ENCODE results near the gene RAPGEF5.

The RAPGEF5 gene

DNA sequence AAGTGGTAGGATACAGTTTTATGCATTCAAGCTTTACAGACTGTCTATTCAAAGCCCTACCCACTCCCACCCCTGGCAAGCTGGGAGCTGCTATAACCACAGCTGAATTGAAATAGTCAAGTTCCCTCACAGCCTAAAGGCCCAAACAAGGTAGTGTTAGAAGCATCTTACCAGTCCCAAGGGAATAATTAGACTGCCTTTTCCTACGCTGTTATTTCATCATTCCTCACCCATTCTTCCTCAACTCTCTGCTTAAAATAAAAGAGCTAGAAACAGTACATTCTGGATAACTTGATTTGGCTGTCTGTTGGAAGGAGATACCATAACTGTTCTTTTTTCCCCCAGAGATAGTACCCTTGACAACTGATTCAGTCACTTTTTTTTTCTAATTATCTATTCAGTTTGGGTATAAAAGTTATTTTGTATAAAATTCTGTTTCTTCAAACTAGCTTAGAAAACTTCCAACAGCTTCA, 54.0 kb downstream of the RAPGEF5 start:
- no peak overlapping the region for H3K4me3 ChIP-seq (replicated peaks in 1 of 2; ENCODE audit: low read depth in 2 of 2, low read length in 2 of 2)
- TF ChIP-seq, protein P1, sequence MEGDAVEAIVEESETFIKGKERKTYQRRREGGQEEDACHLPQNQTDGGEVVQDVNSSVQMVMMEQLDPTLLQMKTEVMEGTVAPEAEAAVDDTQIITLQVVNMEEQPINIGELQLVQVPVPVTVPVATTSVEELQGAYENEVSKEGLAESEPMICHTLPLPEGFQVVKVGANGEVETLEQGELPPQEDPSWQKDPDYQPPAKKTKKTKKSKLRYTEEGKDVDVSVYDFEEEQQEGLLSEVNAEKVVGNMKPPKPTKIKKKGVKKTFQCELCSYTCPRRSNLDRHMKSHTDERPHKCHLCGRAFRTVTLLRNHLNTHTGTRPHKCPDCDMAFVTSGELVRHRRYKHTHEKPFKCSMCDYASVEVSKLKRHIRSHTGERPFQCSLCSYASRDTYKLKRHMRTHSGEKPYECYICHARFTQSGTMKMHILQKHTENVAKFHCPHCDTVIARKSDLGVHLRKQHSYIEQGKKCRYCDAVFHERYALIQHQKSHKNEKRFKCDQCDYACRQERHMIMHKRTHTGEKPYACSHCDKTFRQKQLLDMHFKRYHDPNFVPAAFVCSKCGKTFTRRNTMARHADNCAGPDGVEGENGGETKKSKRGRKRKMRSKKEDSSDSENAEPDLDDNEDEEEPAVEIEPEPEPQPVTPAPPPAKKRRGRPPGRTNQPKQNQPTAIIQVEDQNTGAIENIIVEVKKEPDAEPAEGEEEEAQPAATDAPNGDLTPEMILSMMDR (IDR thresholded peaks at IDR 0.05; ENCODE audit: low read depth, low read length), result no peak
- peak in 1 of 2 donors; percentile 59 for DNase-seq (ENCODE audit: low read depth in 2 of 2)

- H3K4me3 ChIP-seq (replicated peaks in 1 of 2; ENCODE audit: low read depth in 2 of 2, low read length in 2 of 2), result no peak overlapping the region
- TF ChIP-seq, protein P1 (IDR thresholded peaks at IDR 0.05; ENCODE audit: low read depth, low read length), result no peak
- DNase-seq (ENCODE audit: low read depth in 2 of 2), result no peak
Measured at GRCh38 chr7:22302193-22302592, 54.8 kb downstream of the RAPGEF5 start.

DNA sequence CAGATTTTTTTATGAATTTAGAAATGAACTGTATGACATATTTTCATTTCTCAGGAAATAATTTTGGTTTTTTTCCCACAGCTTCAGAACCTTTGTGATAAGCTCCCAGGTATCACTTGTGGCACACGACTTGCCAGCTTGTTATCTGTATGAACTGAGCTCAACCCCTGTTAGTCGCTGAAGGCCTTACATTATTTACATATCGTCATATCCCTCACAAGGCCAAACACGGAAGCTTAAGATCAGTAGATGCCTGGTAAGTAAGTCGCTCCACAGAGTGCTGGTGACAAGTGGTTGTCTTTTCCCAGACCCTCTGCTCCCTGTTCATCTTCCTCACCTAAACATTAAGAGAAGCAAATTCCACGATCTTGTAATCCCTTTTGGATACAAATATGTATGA, 55.2 kb downstream of the RAPGEF5 start:
- DNase-seq (ENCODE audit: low read depth in 2 of 2), result no peak
- TF ChIP-seq, protein P1 (IDR thresholded peaks at IDR 0.05; ENCODE audit: low read depth, low read length), result no peak
- no peak overlapping the region for H3K4me3 ChIP-seq (replicated peaks in 1 of 2; ENCODE audit: low read depth in 2 of 2, low read length in 2 of 2)

DNA sequence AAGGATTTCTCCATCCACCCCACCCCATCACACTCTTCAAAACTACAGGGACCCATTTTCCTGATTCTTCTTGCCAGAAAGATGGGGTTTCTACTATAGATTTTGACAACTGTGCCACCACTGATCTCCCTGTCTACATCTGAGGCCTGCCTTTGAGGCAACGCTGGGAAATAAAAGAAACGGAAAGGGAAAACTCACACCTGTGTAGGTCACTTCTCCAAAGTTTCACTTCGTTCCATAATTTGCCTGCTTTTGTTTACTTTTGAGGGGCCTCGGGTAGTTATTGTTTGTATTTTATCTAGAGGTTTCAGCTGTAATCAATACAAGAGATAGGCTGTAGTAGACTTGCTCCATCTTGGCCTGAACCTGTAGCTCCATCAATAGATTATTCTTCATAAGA, 56.1 kb downstream of the RAPGEF5 start:
- no peak for DNase-seq (ENCODE audit: low read depth in 2 of 2)
- no peak overlapping the region for H3K4me3 ChIP-seq (replicated peaks in 1 of 2; ENCODE audit: low read depth in 2 of 2, low read length in 2 of 2)
- TF ChIP-seq, protein P1 (IDR thresholded peaks at IDR 0.05; ENCODE audit: low read depth, low read length), result no peak

GRCh38 chr7:22296916-22297315, 60.0 kb downstream of the RAPGEF5 start:
- peak in 1 of 2 donors; percentile 9 for DNase-seq (ENCODE audit: low read depth in 2 of 2)
- H3K4me3 ChIP-seq (replicated peaks in 1 of 2; ENCODE audit: low read depth in 2 of 2, low read length in 2 of 2), result no peak overlapping the region
- TF ChIP-seq, protein P1 (IDR thresholded peaks at IDR 0.05; ENCODE audit: low read depth, low read length), result peak; percentile 25

DNA sequence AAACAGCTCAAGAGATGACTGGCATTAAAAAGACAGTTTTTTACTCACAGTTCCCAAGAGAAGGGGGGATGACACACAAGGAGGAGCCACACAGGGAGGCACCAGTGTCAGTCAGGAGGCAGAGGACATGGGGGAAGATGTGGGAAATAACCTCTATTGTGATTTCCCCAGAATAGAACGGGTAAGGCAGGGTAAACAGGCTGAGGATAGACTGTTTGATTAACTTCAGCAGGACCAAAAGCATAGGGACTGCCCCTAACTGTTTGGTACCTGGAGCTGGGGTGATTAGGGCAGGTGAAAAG, 60.7 kb downstream of the RAPGEF5 start:
- no peak overlapping the region for H3K4me3 ChIP-seq (replicated peaks in 1 of 2; ENCODE audit: low read depth in 2 of 2, low read length in 2 of 2)
- TF ChIP-seq, protein P1 (IDR thresholded peaks at IDR 0.05; ENCODE audit: low read depth, low read length), result no peak
- DNase-seq (ENCODE audit: low read depth in 2 of 2), result no peak
